Hepatocyte (in vitro differentiated cells): ENCODE data around the gene ART3.

Source experiments
- CTCF ChIP-seq: fragments of 200-600 bp; sonication (generic); IDR thresholded peaks from 2 replicates; pipeline ENCODE4 v1.5.1; 2016; ENCODE audit warnings: antibody characterized with exemption, mild to moderate bottlenecking; ENCODE audit not compliant: poor library complexity
- EZH2 ChIP-seq: fragments of 200-600 bp; sonication (generic); IDR thresholded peaks from 2 replicates; pipeline ENCODE4 v1.6.1; 2016; ENCODE audit warnings: antibody characterized with exemption, mild to moderate bottlenecking, borderline replicate concordance

GRCh38 chr4:76088719-76089118 is 14.2 kb downstream of the ART3 start:
- TF ChIP-seq CTCF = no peak
- no peak for TF ChIP-seq EZH2
